D721Med (cell line): Measurements from ENCODE around the gene GRIN2A.

Experiments
- DNase-seq: peaks from one replicate; pipeline ENCODE4 v3.0.0; 2011; ENCODE audit warnings: low spot score; ENCODE audit not compliant: insufficient read length
- FAIRE-seq: peaks from 2 replicates; lab custom pipeline; 2011; peaks lifted over from hg19 to GRCh38; lab: Jason Lieb, UNC
- TF ChIP-seq, protein P1 (sequence below): IDR thresholded peaks from 2 replicates; pipeline ENCODE4 v1.5.1; 2012; ENCODE audit warnings: mild to moderate bottlenecking, control low read depth; ENCODE audit not compliant: insufficient read depth; ENCODE audit errors: missing control alignments

GRIN2A gene

DNA sequence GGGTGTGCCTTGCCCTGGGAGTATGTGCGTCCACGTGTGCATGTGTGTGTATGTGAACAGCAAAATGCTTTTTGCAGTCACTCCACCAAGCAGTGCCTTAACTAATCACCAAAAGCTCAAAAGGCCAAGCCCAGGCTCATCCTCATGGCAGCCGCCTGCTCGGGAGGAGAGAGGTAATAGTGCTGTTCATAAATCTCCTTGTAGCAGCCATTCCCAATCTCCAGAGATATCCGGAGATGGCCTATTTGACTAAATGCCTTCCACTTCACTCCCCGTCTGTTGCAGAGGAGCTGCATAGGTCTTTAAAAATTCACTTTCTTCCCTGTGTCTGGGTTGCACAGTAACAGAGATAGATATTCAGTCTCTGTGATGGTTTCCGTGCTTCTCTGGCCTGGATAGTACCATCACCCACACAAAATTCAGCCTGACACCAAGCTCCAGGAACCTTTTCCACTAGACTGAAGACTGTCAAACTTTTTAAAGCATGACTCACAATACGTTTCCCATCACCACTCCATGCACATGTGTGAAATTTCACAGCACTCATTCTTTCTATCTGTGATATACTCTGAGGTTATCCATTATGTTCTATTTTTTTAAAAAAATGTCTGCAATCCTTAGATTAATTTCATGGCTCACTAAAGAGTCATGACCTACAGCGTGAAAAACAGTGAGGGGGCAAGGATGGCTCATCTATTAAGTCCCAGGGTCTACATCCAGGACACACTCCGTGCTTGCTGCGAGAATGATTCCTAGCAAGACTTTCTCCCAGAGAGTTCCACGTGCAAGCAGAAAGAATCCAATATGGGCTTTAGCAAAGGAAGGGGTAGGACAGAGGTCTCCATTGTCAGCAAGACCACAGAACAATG is 357.8 kb downstream of the GRIN2A start:
- TF ChIP-seq, protein P1, sequence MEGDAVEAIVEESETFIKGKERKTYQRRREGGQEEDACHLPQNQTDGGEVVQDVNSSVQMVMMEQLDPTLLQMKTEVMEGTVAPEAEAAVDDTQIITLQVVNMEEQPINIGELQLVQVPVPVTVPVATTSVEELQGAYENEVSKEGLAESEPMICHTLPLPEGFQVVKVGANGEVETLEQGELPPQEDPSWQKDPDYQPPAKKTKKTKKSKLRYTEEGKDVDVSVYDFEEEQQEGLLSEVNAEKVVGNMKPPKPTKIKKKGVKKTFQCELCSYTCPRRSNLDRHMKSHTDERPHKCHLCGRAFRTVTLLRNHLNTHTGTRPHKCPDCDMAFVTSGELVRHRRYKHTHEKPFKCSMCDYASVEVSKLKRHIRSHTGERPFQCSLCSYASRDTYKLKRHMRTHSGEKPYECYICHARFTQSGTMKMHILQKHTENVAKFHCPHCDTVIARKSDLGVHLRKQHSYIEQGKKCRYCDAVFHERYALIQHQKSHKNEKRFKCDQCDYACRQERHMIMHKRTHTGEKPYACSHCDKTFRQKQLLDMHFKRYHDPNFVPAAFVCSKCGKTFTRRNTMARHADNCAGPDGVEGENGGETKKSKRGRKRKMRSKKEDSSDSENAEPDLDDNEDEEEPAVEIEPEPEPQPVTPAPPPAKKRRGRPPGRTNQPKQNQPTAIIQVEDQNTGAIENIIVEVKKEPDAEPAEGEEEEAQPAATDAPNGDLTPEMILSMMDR, result no peak
- DNase-seq (no peak), FAIRE-seq (no peak)

DNA sequence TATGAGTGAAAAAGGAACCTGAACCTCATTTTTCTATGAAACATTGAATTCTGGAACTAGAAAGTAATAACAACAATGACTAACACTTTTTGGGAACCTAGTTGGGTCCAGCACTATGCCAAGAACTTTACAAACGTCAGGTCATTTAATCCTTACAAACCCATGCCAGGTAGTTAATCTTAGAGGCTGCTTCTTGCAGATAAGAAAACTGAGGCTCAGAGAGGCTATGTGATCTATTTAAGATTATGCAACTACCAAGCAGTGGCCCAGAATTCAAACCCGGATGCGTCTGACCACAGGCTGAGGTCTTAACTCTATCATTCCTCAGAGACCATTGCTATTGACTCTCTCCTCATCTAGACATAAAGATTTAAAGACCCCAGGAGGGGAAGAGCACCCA is 358.7 kb downstream of the GRIN2A start:
- DNase-seq (no peak), FAIRE-seq (no peak)
- TF ChIP-seq, protein P1, result no peak

DNA sequence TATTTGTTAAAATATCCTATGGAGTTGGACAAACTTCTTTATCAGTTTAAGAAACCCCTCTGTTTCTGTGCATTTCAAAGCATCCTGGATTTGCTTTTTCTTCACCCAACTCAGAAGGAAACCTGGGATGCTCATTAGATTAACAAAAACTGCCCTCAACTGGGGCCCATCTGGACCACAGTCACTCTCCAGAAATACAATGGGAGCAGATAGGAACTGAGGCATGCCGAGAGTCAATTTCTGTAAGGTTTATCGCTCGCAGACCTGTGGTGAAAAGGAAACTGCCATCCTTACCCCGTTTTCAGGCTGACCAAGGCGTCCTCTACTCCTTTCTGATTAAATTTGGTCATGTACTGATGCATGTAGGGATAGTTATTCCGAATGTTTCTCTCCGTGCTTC is 360.3 kb downstream of the GRIN2A start:
- no peak for DNase-seq
- FAIRE-seq, result no peak
- TF ChIP-seq, protein P1, result no peak

DNA sequence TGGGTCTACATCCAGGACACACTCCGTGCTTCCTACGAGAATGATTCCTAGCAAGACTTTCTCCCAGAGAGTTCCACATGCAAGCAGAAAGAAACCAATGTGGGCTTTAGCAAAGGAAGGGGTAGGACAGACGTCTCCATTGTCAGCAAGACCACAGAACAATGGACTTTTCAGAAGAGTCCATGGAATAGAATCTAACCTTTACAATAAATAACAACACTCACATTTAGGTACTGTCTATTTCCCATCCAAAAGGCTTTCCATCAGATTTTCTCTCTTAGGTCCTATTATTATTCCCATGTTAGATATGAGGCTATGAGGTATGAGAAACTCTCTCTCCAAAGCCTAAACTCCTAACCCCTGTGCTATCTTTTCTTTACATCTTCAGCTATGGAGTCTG is 360.9 kb downstream of the GRIN2A start:
- TF ChIP-seq, protein P1, result no peak
- no peak for FAIRE-seq
- no peak for DNase-seq

DNA sequence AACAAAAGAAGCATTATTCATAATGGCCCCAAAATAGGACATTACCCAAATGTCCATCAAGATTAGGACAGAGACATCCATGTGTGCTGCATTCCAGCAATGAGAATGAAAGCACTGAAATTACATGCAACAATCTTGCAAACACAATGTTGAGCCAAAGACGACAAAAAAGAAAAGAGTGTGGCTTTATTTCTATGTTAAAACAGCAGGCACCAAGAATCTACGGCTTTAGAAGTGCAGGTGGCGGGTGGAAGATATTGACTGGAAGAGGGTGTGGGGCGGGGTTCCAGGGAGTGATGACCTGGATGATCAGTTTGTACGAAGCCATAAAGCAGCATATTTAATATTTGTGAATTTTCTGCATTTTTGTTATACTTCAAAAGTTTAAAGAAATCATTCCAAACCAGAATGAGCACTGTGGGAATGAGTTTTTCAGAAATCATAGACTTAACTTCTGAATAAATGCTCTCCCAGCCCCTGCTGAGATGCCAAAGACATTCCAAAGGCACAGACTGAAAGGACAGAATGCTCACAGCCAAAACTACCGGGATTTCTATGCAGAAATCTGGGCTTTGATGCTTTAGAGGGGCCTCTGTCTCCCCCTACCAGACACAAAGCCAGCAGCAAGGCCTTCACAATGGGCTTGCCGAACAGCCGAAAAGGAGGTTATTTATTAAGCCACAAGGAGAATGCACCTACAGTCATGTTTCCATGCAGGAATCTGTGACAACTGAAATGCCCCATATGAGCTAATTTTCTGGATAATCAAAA is 361.6 kb downstream of the GRIN2A start:
- TF ChIP-seq, protein P1, result peak; percentile 7
- no peak for FAIRE-seq
- no peak for DNase-seq

DNA sequence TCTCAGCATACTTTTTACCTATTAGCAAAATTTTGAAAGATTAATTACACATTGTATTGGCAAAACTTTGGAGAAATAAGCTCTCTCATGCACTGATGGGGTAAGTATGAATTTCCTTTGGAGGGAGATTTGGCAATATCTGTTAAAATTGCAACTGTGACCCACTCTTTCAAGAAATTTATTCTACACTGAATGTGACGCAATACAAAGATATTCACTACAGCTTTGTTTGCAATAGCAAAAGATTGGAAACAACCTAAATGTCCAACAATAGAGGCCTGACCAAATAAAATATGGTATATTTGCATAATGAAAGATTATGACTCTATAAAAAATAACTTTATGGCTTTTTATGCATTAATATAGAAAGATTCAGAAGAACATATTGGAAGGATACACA is 363.5 kb downstream of the GRIN2A start:
- FAIRE-seq (no peak), DNase-seq (no peak)
- TF ChIP-seq, protein P1, result no peak
